ENCODE data around the gene PGGHG. TPM values are rescaled to one million over a fixed set of nuclear protein-coding genes. Genes with fewer than 3 reads are reported as not detected.
A peak's percentile ranks its signal among the peaks of the same experiment; 100 is the strongest.
"Not testable (repeated sequence)": the region's sequence is repeated elsewhere in the genome, so short reads cannot be mapped to it uniquely, and the experiment has no call there.

PGGHG gene
- total RNA-seq, 5 donors from 2014 or later (not counting 1 experiment from before 2014, with no cell fraction given) = 252 to 818 (median 459) TPM

- WGBS (ENCODE audit: insufficient coverage) = 95% methylated on average over 7 of the region's 15 CpGs
- not testable (repeated sequence) for H3K4me3 ChIP-seq (ENCODE audit: control insufficient read depth in 1 of 2, extremely low read depth in 1 of 2, low read length in 1 of 2); H3K27ac ChIP-seq (ENCODE audit: low read length); H3K9me3 ChIP-seq; H3K9me3 Mint-ChIP-seq; DNase-seq; H3K36me3 Mint-ChIP-seq; H3K27me3 Mint-ChIP-seq; H3K36me3 ChIP-seq (ENCODE audit: control insufficient read depth in 2 of 2, extremely low read depth in 1 of 2, insufficient read depth in 1 of 2, low read length in 1 of 2); ATAC-seq (replicated peaks in 1 of 4); H3K27me3 ChIP-seq (replicated peaks in 1 of 2; ENCODE audit: control insufficient read depth in 2 of 2, extremely low read depth in 1 of 2, insufficient read depth in 2 of 2, low read length in 1 of 2)
- peak overlapping the region in 1 of 3 donors; percentile 70 for H3K4me3 Mint-ChIP-seq
- H3K4me1 Mint-ChIP-seq = peaks cover 70 to 80% (median 74%) of the 10 kb centered on the region in 3 donors
- H3K27ac Mint-ChIP-seq = peak overlapping the region; percentile 77 to 88
- ChIA-PET CTCF (interaction anchor here (0.5 to 1.8 kb wide), 4 partner anchors 12 to 94 kb away, joined by 3 to 4 read pairs (median 3); no protein-coding TSS in a partner anchor), POLR2A (interaction anchor here in 1 of 2 donors (1.3 kb wide), 1 partner anchor 11 kb away, joined by 3 read pairs; no protein-coding TSS in a partner anchor)
- H3K4me1 ChIP-seq (ENCODE audit: control insufficient read depth in 1 of 2, extremely low read depth in 1 of 2, insufficient read depth in 2 of 2, low read length in 2 of 2) = peaks cover 46 to 76% of the 10 kb centered on the region in 2 experiments
These were observed 39.7 kb downstream of the PGGHG start for GRCh38 chr11:328516-329100.

- CTCF ChIA-PET = interaction anchor here in 1 of 2 donors (1.8 kb wide), 1 partner anchor 10 kb away, joined by 4 read pairs; no protein-coding TSS in a partner anchor
- WGBS (ENCODE audit: insufficient coverage) = 100% methylated on average over 1 of the region's 2 CpGs
- Mint-ChIP-seq H3K36me3 (no peaks in the 10 kb centered on the region), H3K4me3 (peak overlapping the region in 1 of 3 donors; percentile 70), H3K9me3 (no peaks in the 10 kb centered on the region), H3K27ac (peak overlapping the region; percentile 77 to 88), H3K4me1 (peaks cover 60 to 70% (median 64%) of the 10 kb centered on the region in 3 donors), H3K27me3 (no peaks in the 10 kb centered on the region)
- no peak overlapping the region for H3K4me3 ChIP-seq (ENCODE audit: control insufficient read depth in 1 of 2, extremely low read depth in 1 of 2, low read length in 1 of 2)
- no peak for ATAC-seq (replicated peaks in 1 of 4)
- H3K27ac ChIP-seq (ENCODE audit: low read length) = no peak overlapping the region
- no peaks in the 10 kb centered on the region for H3K27me3 ChIP-seq (replicated peaks in 1 of 2; ENCODE audit: control insufficient read depth in 2 of 2, extremely low read depth in 1 of 2, insufficient read depth in 2 of 2, low read length in 1 of 2)
- no peak for DNase-seq
- POLR2A ChIA-PET = interaction anchor here (0.6 to 1.3 kb wide), 2 partner anchors 12 to 14 kb away, joined by 3 read pairs; no protein-coding TSS in a partner anchor
- H3K9me3 ChIP-seq = no peaks in the 10 kb centered on the region
- H3K36me3 ChIP-seq (ENCODE audit: control insufficient read depth in 2 of 2, extremely low read depth in 1 of 2, insufficient read depth in 1 of 2, low read length in 1 of 2) = no peaks in the 10 kb centered on the region
- peaks cover 36 to 65% of the 10 kb centered on the region in 2 experiments for H3K4me1 ChIP-seq (ENCODE audit: control insufficient read depth in 1 of 2, extremely low read depth in 1 of 2, insufficient read depth in 2 of 2, low read length in 2 of 2)
These were observed 40.9 kb downstream of the PGGHG start for GRCh38 chr11:329886-330253.

- no peak overlapping the region for H3K4me3 ChIP-seq (ENCODE audit: control insufficient read depth in 1 of 2, extremely low read depth in 1 of 2, low read length in 1 of 2)
- Mint-ChIP-seq H3K9me3 (no peaks in the 10 kb centered on the region), H3K27me3 (no peaks in the 10 kb centered on the region), H3K4me3 (peak overlapping the region in 1 of 3 donors; percentile 70), H3K36me3 (no peaks in the 10 kb centered on the region), H3K4me1 (peaks cover 58 to 68% (median 61%) of the 10 kb centered on the region in 3 donors), H3K27ac (peak overlapping the region in 1 of 2 donors; percentile 88)
- no peak for DNase-seq
- ATAC-seq (replicated peaks in 1 of 4) = no peak
- H3K9me3 ChIP-seq = no peaks in the 10 kb centered on the region
- no peaks in the 10 kb centered on the region for H3K36me3 ChIP-seq (ENCODE audit: control insufficient read depth in 2 of 2, extremely low read depth in 1 of 2, insufficient read depth in 1 of 2, low read length in 1 of 2)
- peaks cover 35 to 63% of the 10 kb centered on the region in 2 experiments for H3K4me1 ChIP-seq (ENCODE audit: control insufficient read depth in 1 of 2, extremely low read depth in 1 of 2, insufficient read depth in 2 of 2, low read length in 2 of 2)
- POLR2A ChIA-PET = no interaction called here
- H3K27me3 ChIP-seq (replicated peaks in 1 of 2; ENCODE audit: control insufficient read depth in 2 of 2, extremely low read depth in 1 of 2, insufficient read depth in 2 of 2, low read length in 1 of 2) = no peaks in the 10 kb centered on the region
- WGBS (ENCODE audit: insufficient coverage) = 83% methylated on average over 9 of the region's 14 CpGs
- H3K27ac ChIP-seq (ENCODE audit: low read length) = no peak overlapping the region
- CTCF ChIA-PET = interaction anchor here in 1 of 2 donors (1.8 kb wide), 1 partner anchor 10 kb away, joined by 4 read pairs; no protein-coding TSS in a partner anchor
These were observed 41.4 kb downstream of the PGGHG start for GRCh38 chr11:330307-330693.

- 30% methylated on average over 31 of the region's 34 CpGs for whole genome bisulfite sequencing (ENCODE audit: insufficient coverage)
- ChIA-PET CTCF (interaction anchor here in 1 of 2 donors (1.8 kb wide), 1 partner anchor 9 kb away, joined by 4 read pairs; no protein-coding TSS in a partner anchor), POLR2A (interaction anchor here in 1 of 2 donors (0.7 kb wide), 1 partner anchor 10 kb away, joined by 4 read pairs; no protein-coding TSS in a partner anchor)
- Mint-ChIP-seq H3K27ac (peak overlapping the region; percentile 31 to 61), H3K9me3 (no peaks in the 10 kb centered on the region), H3K36me3 (no peaks in the 10 kb centered on the region), H3K4me1 (peaks cover 59 to 67% (median 61%) of the 10 kb centered on the region in 3 donors), H3K27me3 (no peaks in the 10 kb centered on the region), H3K4me3 (peak overlapping the region; percentile 31 to 70 (median 45))
- DNase-seq (peak in 1 of 35 experiments; percentile 40), ATAC-seq (replicated peaks in 1 of 4) (peak in 2 of 4 experiments; percentile 13 to 18)
- no peaks in the 10 kb centered on the region for H3K36me3 ChIP-seq (ENCODE audit: control insufficient read depth in 2 of 2, extremely low read depth in 1 of 2, insufficient read depth in 1 of 2, low read length in 1 of 2)
- no peaks in the 10 kb centered on the region for H3K27me3 ChIP-seq (replicated peaks in 1 of 2; ENCODE audit: control insufficient read depth in 2 of 2, extremely low read depth in 1 of 2, insufficient read depth in 2 of 2, low read length in 1 of 2)
- no peaks in the 10 kb centered on the region for H3K9me3 ChIP-seq
- peaks cover 31 to 57% of the 10 kb centered on the region in 2 experiments for H3K4me1 ChIP-seq (ENCODE audit: control insufficient read depth in 1 of 2, extremely low read depth in 1 of 2, insufficient read depth in 2 of 2, low read length in 2 of 2)
- H3K27ac ChIP-seq (ENCODE audit: low read length) = no peak overlapping the region
- H3K4me3 ChIP-seq (ENCODE audit: control insufficient read depth in 1 of 2, extremely low read depth in 1 of 2, low read length in 1 of 2) = no peak overlapping the region
These were observed 41.9 kb downstream of the PGGHG start for GRCh38 chr11:330694-331357.

- Mint-ChIP-seq H3K27ac (peak overlapping the region; percentile 31 to 61), H3K36me3 (no peaks in the 10 kb centered on the region), H3K4me1 (peaks cover 59 to 67% (median 61%) of the 10 kb centered on the region in 3 donors), H3K4me3 (peak overlapping the region; percentile 31 to 70 (median 45)), H3K27me3 (no peaks in the 10 kb centered on the region), H3K9me3 (no peaks in the 10 kb centered on the region)
- CTCF ChIA-PET = no interaction called here
- DNase-seq = no peak
- ATAC-seq (replicated peaks in 1 of 4) = no peak
- H3K27me3 ChIP-seq (replicated peaks in 1 of 2; ENCODE audit: control insufficient read depth in 2 of 2, extremely low read depth in 1 of 2, insufficient read depth in 2 of 2, low read length in 1 of 2) = no peaks in the 10 kb centered on the region
- no peaks in the 10 kb centered on the region for H3K36me3 ChIP-seq (ENCODE audit: control insufficient read depth in 2 of 2, extremely low read depth in 1 of 2, insufficient read depth in 1 of 2, low read length in 1 of 2)
- H3K9me3 ChIP-seq = no peaks in the 10 kb centered on the region
- POLR2A ChIA-PET = interaction anchor here in 1 of 2 donors (0.7 kb wide), 1 partner anchor 10 kb away, joined by 4 read pairs; no protein-coding TSS in a partner anchor
- no peak overlapping the region for H3K4me3 ChIP-seq (ENCODE audit: control insufficient read depth in 1 of 2, extremely low read depth in 1 of 2, low read length in 1 of 2)
- no peak overlapping the region for H3K27ac ChIP-seq (ENCODE audit: low read length)
- peaks cover 30 to 53% of the 10 kb centered on the region in 2 experiments for H3K4me1 ChIP-seq (ENCODE audit: control insufficient read depth in 1 of 2, extremely low read depth in 1 of 2, insufficient read depth in 2 of 2, low read length in 2 of 2)
- WGBS (ENCODE audit: insufficient coverage) = 68% methylated on average over 16 of the region's 19 CpGs
These were observed 42.6 kb downstream of the PGGHG start for GRCh38 chr11:331358-332060.

All from T-cell (primary cell).